T-cell (primary cell): ENCODE measurements around the gene ELL. TPM values are rescaled to one million over a fixed set of nuclear protein-coding genes. Genes with fewer than 3 reads are reported as not detected.

Experiments used
- ATAC-seq, 4 experiments: fragments of 200-7000 bp in 3 of 4; fragments of 150-1000 bp in 1 of 4; cut with Tn5 transposase; replicated peaks in 1 of 4; 1 replicate in 3 of 4; 2 replicates in 1 of 4; pipeline ENCODE4 v1.10.0; 2021; ENCODE audit warnings: moderate library complexity in 3 of 4, mild to moderate bottlenecking in 2 of 4, moderate number of reproducible peaks in 1 of 4
- CTCF ChIA-PET, 2 donors: fragments of 300-600 bp; sonication (Branson Sonifier 250); formaldehyde crosslinking; loops; one replicate each; lab custom pipeline; 2022; ENCODE audit warnings: antibody characterized with exemption in 2 of 2; lab: Charles Lee
- POLR2A ChIA-PET, 2 donors: fragments of 300-600 bp; sonication (Branson Sonifier 250); formaldehyde crosslinking; loops; one replicate each; lab custom pipeline; 2022; ENCODE audit warnings: antibody characterized with exemption in 2 of 2; lab: Charles Lee
- DNase-seq, 35 experiments: peaks; one replicate each; pipeline versions ENCODE4 v3.0.0 to v3.0.0-alpha.2; 2013 to 2023
- H3K27ac ChIP-seq: one replicate; pipeline ENCODE4 v1.5.1; 2013; ENCODE audit warnings: low read length
- H3K27me3 ChIP-seq, 2 experiments: replicated peaks in 1 of 2; 1 replicate in 1 of 2; 2 replicates in 1 of 2; pipeline versions ENCODE4 v1.6.1 to v1.7.0; 2013; ENCODE audit warnings: low read length in 1 of 2, mixed read lengths in 1 of 2; ENCODE audit not compliant: control insufficient read depth in 2 of 2, insufficient read depth in 2 of 2; ENCODE audit errors: extremely low read depth in 1 of 2
- H3K36me3 ChIP-seq, 2 donors: 1 replicate in 1 of 2; 2 replicates in 1 of 2; pipeline versions ENCODE4 v1.6.1 to v1.7.0; 2013; ENCODE audit warnings: low read length in 1 of 2; ENCODE audit not compliant: control insufficient read depth in 2 of 2, insufficient read depth in 1 of 2; ENCODE audit errors: extremely low read depth in 1 of 2
- H3K4me1 ChIP-seq, 2 experiments: 1 replicate in 1 of 2; 2 replicates in 1 of 2; pipeline versions ENCODE4 v1.6.1 to v1.7.0; 2013; ENCODE audit warnings: low read length in 2 of 2, mixed read lengths in 1 of 2; ENCODE audit not compliant: insufficient read depth in 2 of 2, control insufficient read depth in 1 of 2; ENCODE audit errors: extremely low read depth in 1 of 2
- H3K4me3 ChIP-seq, 2 donors: 1 replicate in 1 of 2; 2 replicates in 1 of 2; pipeline versions ENCODE4 v1.5.1 to v1.7.0; 2013; ENCODE audit warnings: mild to moderate bottlenecking in 2 of 2, low read length in 1 of 2, moderate library complexity in 1 of 2; ENCODE audit not compliant: control insufficient read depth in 1 of 2; ENCODE audit errors: extremely low read depth in 1 of 2
- H3K9me3 ChIP-seq: 2 replicates; pipeline ENCODE4 v1.7.0; 2013
- H3K27ac Mint-ChIP-seq, 2 donors: one replicate each; pipeline ENCODE4 v1.8.0; 2020 to 2021; ENCODE audit warnings: mild to moderate bottlenecking in 2 of 2, mixed read lengths in 2 of 2
- H3K27me3 Mint-ChIP-seq, 2 donors: one replicate each; pipeline ENCODE4 v1.8.0; 2021 to 2022; ENCODE audit warnings: mixed read lengths in 2 of 2
- H3K36me3 Mint-ChIP-seq: one replicate; pipeline ENCODE4 v1.8.0; 2021; ENCODE audit warnings: mixed read lengths
- H3K4me1 Mint-ChIP-seq, 3 donors: one replicate each; pipeline ENCODE4 v1.8.0; 2020 to 2022; ENCODE audit warnings: mixed read lengths in 3 of 3, mild to moderate bottlenecking in 1 of 3
- H3K4me3 Mint-ChIP-seq, 3 donors: one replicate each; pipeline ENCODE4 v1.8.0; 2020 to 2022; ENCODE audit warnings: mild to moderate bottlenecking in 3 of 3, mixed read lengths in 3 of 3, moderate library complexity in 3 of 3
- H3K9me3 Mint-ChIP-seq, 3 donors: one replicate each; pipeline ENCODE4 v1.8.0; 2020 to 2022; ENCODE audit warnings: mixed read lengths in 3 of 3
- WGBS: methylation state at CpG from one replicate; pipeline ENCODE4 v1.1.5; 2013; ENCODE audit warnings: missing lambda C conversion rate; ENCODE audit not compliant: insufficient coverage; 5-methylcytosine and 5-hydroxymethylcytosine counted together
- total RNA-seq, 35 experiments: library from RNA in 6 of 35; stranded (reverse) in 6 of 35; fragments of 120-200 nt in 1 of 35; gene quantifications; one replicate each; pipeline versions ENCODE4 v1.2.1 to v1.2.4 and lab custom pipeline; 2013 to 2026

The ELL gene
- total RNA-seq, 5 donors from 2014 or later (not counting 1 experiment from before 2014, with no cell fraction given): 27.2 to 46.4 (median 33.4) TPM

DNA sequence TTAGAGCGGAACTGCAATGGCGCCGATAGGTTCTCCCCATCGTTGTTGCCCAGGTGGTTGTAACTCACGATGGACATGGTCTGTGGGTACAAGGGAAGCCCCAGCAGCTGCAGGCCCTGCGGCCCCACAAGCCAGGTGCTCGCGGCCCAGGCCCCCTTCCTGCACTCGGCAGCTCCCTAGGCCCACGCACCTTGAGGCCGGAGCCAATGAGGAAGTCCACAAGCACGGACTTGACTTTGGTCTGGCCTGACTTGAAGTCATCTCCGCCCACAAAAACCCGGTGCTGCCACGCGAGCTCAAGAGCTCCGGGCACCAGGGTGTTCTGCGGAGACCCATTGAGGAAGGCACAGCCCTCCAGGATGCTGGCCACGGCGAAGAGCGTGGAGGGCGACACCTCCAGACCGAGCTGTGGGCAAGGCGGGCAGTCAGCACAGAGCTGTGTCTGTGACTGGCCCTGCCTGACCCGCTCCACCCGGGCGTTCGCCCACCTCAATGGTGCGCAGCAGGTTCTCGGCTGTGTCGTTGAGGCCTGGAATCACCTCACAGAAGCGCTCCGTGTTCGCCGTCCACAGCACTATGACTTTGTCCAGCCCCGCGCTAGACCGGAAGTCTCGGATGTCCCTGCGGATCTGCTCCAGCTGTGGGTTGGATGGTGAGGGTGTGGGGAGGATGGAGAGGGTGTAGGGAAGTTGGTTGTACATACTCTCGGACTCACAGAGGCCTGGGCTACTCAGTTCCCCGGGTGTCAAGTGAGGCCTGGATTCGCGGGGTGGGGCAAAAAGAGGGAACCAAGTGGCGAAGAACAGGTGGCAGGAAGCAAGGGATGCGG is 85.8 kb downstream of the ELL start:
- no peaks in the 10 kb centered on the region for H3K9me3 Mint-ChIP-seq
- ATAC-seq (no peak), DNase-seq (no peak)
- H3K27ac Mint-ChIP-seq: peak overlapping the region in 1 of 2 donors; percentile 39
- Histone ChIP-seq H3K4me3 (no peak overlapping the region), H3K9me3 (no peaks in the 10 kb centered on the region), H3K4me1 (peaks cover 2 to 68% of the 10 kb centered on the region in 2 experiments), H3K36me3 (peaks cover 0 to 9% of the 10 kb centered on the region in 2 donors), H3K27me3 (no peaks in the 10 kb centered on the region), H3K27ac (no peak overlapping the region)
- H3K4me1 Mint-ChIP-seq: peaks cover 24 to 41% (median 27%) of the 10 kb centered on the region in 3 donors
- ChIA-PET CTCF (no interaction called here), POLR2A (no interaction called here)
- H3K36me3 Mint-ChIP-seq: no peaks in the 10 kb centered on the region
- H3K27me3 Mint-ChIP-seq: no peaks in the 10 kb centered on the region
- 90% methylated on average over 46 of the region's 46 CpGs for WGBS
- peak overlapping the region; percentile 66 to 74 (median 66) for H3K4me3 Mint-ChIP-seq

DNA sequence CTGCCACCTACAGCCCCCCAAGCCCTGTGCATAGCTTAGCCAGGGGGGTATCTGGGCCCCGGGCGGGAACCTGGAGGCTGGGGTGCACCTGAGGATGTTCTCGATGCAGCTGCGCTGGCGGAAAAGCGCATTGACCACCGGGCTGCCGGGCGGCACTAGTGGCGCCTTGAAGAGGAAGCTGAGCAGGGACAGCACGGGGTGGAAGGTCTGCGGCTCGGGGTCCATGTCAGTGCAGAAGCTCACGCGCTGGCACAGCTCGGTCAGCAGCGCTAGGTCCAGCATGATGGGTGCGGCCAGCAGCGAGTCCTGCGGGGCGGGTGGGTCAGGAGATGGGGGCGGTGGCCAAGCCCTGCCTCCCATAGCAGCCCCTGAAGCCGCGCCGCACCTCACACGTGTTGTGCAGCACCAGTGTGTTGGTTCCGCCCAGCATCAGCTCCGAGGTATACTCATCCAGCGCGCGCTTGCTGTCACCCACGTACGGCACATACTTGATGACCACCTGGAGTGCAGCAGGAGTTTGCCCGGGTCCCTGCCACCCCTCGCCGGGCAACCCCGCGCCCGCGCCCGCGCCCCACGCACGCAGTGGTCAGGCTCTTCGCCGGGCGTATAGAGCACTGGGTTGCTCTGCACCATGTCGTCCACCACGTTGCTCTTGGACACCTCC is 86.6 kb downstream of the ELL start:
- DNase-seq (no peak), ATAC-seq (no peak)
- Mint-ChIP-seq H3K27me3 (no peaks in the 10 kb centered on the region), H3K27ac (no peak overlapping the region), H3K4me1 (peaks cover 19 to 38% (median 20%) of the 10 kb centered on the region in 3 donors), H3K4me3 (peak overlapping the region in 1 of 3 donors; percentile 78), H3K9me3 (no peaks in the 10 kb centered on the region), H3K36me3 (no peaks in the 10 kb centered on the region)
- POLR2A ChIA-PET: no interaction called here
- WGBS: 95% methylated on average over 47 of the region's 49 CpGs
- no peak overlapping the region for H3K4me3 ChIP-seq
- H3K4me1 ChIP-seq: peaks cover 7 to 72% of the 10 kb centered on the region in 2 experiments
- no peaks in the 10 kb centered on the region for H3K9me3 ChIP-seq
- H3K27me3 ChIP-seq: no peaks in the 10 kb centered on the region
- H3K36me3 ChIP-seq: peaks cover 0 to 15% of the 10 kb centered on the region in 2 donors
- CTCF ChIA-PET: no interaction called here
- H3K27ac ChIP-seq: no peak overlapping the region

DNA sequence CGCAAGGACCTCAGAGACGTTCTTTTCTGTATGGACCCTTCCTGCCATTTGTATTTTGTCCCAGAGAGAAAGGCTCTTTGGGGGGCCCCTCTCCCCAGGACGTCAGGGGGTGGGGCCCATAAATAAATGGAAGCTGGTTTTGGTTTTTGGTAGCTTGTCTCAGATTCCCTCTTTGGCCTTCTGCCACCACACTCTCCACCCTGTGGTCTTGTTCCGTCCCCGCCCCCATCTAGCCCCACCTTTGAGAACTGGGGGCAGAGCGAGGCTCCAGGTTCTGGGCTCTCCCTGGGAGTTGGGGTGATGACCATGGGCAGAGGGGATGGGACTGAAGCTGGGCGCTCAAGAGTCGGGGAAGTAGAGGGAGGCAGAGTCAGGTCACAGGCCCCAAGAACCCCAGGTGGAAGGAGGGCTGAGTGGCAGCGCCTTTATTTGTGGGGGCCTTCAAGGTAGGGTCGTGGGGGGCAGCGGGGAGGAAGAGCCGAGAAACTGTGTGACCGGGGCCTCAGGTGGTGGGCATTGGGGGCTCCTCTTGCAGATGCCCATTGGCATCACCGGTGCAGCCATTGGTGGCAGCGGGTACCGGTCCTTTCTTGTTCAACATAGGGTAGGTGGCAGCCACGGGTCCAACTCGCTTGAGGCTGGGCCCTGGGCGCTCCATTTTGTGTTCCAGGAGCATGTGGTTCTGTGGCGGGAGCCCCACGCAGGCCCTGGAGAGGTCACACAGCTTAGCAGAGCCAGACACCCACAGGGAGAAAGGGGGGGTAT is 87.3 kb downstream of the ELL start:
- no peaks in the 10 kb centered on the region for H3K9me3 Mint-ChIP-seq
- H3K27ac ChIP-seq: no peak overlapping the region
- ChIA-PET POLR2A (no interaction called here), CTCF (no interaction called here)
- H3K27me3 ChIP-seq: no peaks in the 10 kb centered on the region
- no peak for DNase-seq
- peak overlapping the region in 1 of 2 donors; percentile 34 for H3K27ac Mint-ChIP-seq
- WGBS: 94% methylated on average over 13 of the region's 21 CpGs
- H3K4me1 ChIP-seq: peaks cover 13 to 78% of the 10 kb centered on the region in 2 experiments
- H3K4me3 Mint-ChIP-seq: peak overlapping the region; percentile 64 to 78 (median 66)
- no peak overlapping the region for H3K4me3 ChIP-seq
- no peaks in the 10 kb centered on the region for H3K9me3 ChIP-seq
- H3K27me3 Mint-ChIP-seq: no peaks in the 10 kb centered on the region
- ATAC-seq: no peak
- H3K4me1 Mint-ChIP-seq: peaks cover 17 to 40% (median 22%) of the 10 kb centered on the region in 3 donors
- no peaks in the 10 kb centered on the region for H3K36me3 Mint-ChIP-seq
- peaks cover 0 to 15% of the 10 kb centered on the region in 2 donors for H3K36me3 ChIP-seq

DNA sequence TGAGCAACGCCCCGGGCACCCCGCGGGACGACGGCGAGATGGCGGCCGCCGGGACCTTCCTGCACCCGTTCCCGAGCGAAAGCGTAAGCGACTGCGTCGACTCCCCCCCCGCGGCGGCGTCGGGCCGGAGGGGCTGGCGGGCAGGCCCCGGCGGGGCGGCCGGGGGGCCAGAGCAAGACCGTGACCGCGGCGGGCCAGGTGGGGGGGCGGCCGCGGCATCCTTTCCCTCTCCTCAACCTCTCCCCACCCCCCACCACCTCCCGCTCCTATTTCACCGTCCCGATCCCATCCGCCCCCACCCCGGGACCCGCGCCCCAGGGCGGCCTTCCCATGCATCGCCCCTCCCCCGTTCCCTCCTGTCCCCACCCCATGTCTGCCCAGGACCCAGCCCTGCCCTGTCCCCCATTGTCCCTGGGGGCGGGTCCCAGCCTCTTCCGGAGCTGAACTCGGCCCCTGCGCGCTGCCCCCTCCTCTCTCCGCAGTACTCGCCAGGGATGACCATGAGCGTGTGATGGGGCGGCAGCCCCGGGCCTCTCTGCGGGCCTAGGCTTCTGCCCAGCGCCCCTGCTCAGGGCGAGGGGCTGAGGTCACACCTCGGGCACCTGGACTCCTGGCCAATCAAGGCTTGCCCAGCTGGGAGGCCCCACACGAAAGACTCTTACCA is 88.0 kb downstream of the ELL start:
- POLR2A ChIA-PET: no interaction called here
- Mint-ChIP-seq H3K4me1 (peaks cover 17 to 36% (median 23%) of the 10 kb centered on the region in 3 donors), H3K36me3 (no peaks in the 10 kb centered on the region), H3K4me3 (peak overlapping the region; percentile 64 to 78 (median 66)), H3K27me3 (no peaks in the 10 kb centered on the region), H3K27ac (no peak overlapping the region), H3K9me3 (no peaks in the 10 kb centered on the region)
- DNase-seq (no peak), ATAC-seq (no peak)
- no peaks in the 10 kb centered on the region for H3K9me3 ChIP-seq
- no peak overlapping the region for H3K27ac ChIP-seq
- H3K27me3 ChIP-seq: no peaks in the 10 kb centered on the region
- peaks cover 13 to 81% of the 10 kb centered on the region in 2 experiments for H3K4me1 ChIP-seq
- WGBS: 56% methylated on average over 46 of the region's 60 CpGs
- CTCF ChIA-PET: no interaction called here
- H3K36me3 ChIP-seq: peaks cover 0 to 15% of the 10 kb centered on the region in 2 donors
- no peak overlapping the region for H3K4me3 ChIP-seq

- Histone ChIP-seq H3K36me3 (peaks cover 0 to 15% of the 10 kb centered on the region in 2 donors), H3K27ac (no peak overlapping the region), H3K27me3 (no peaks in the 10 kb centered on the region), H3K9me3 (no peaks in the 10 kb centered on the region), H3K4me1 (peaks cover 13 to 81% of the 10 kb centered on the region in 2 experiments), H3K4me3 (peak overlapping the region; percentile 23 to 47)
- H3K27ac Mint-ChIP-seq: no peak overlapping the region
- DNase-seq (peak in 8 of 35 experiments; percentile 26 to 64 (median 46)), ATAC-seq (peak; percentile 7 to 27 (median 21))
- peak overlapping the region; percentile 44 to 68 (median 45) for H3K4me3 Mint-ChIP-seq
- no peaks in the 10 kb centered on the region for H3K9me3 Mint-ChIP-seq
- H3K4me1 Mint-ChIP-seq: peaks cover 17 to 40% (median 23%) of the 10 kb centered on the region in 3 donors
- POLR2A ChIA-PET: no interaction called here
- WGBS: 33% methylated on average over 32 of the region's 59 CpGs
- H3K36me3 Mint-ChIP-seq: no peaks in the 10 kb centered on the region
- no peaks in the 10 kb centered on the region for H3K27me3 Mint-ChIP-seq
- CTCF ChIA-PET: no interaction called here
These were observed 88.7 kb downstream of the ELL start for GRCh38 chr19:18433015-18433691.
